ENCODE measurements around the gene ERRFI1.

The ERRFI1 gene

GRCh38 chr1:8019229-8019620, 6.9 kb downstream of the ERRFI1 start:
- no peak for DNase-seq (ENCODE audit: low read depth in 2 of 2)

GRCh38 chr1:8018492-8019228, 7.4 kb downstream of the ERRFI1 start:
- no peak for DNase-seq (ENCODE audit: low read depth in 2 of 2)

DNA sequence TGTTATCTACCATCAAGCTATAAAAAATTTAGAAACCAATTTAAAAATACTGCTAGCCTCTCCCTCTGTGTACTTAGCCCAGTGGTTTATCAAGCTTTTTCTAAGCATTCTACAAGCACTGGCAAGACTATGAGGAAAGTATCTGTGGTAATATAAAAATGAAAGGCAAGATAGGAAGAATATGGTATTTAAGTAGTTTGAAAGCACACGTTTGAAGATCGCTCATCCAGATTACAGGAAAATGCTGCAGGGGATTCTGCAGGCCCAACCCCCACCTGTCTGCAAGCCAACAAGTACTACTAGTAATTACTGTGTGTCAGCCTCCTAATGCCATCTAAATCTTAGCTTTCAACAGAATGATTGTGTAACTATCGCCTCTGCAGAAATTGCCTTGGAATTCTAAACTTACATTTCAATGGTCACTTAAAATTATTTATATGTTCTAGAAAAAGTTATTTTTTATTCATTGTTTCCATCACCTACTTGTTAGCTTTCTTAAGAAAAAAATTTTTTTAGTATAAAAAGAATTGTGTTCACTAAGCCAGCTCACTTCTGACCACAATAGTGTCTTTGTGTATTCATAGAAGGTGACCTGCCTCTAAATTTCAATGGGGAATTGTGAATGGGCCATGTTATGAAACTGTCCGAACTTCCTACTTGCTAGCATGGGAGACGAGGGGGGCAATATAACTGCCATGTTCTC, 8.5 kb downstream of the ERRFI1 start:
- DNase-seq (ENCODE audit: low read depth in 2 of 2) = no peak

DNA sequence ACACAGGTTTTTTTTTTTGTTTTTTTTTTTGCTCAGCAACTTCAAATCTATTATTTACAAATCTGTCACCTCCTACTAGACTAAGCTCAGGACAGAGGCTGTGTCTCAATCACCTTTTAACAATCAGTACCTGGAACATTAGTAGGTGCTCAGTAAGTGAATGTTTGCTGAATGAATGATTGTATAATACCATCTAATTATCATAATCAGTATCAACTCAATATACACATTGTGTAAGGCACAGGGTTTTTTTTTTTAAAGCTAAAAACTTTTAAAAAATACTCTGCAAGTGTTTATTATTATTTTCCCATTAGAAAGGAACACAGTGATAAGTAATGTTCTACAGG, 9.2 kb downstream of the ERRFI1 start:
- no peak for DNase-seq (ENCODE audit: low read depth in 2 of 2)

GRCh38 chr1:8016210-8016894, 9.8 kb downstream of the ERRFI1 start:
- no peak for DNase-seq (ENCODE audit: low read depth in 2 of 2)

DNA sequence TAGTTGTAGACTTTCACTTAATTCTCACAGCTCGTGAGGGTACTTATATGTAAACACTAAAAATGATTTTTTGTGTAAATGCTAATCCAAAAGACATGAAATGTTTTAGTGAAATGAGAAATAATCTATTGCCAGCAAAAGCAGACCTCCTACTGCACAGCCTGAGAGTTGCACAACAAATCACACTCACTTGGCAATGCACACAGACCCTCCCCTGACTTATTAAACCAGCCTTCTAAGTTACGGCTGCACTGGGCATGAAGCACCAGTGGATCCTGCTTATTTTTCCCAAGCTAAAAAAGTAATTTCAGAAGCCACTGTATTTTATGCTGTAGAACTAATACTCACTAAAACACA, 10.3 kb downstream of the ERRFI1 start:
- no peak for DNase-seq (ENCODE audit: low read depth in 2 of 2)

DNA sequence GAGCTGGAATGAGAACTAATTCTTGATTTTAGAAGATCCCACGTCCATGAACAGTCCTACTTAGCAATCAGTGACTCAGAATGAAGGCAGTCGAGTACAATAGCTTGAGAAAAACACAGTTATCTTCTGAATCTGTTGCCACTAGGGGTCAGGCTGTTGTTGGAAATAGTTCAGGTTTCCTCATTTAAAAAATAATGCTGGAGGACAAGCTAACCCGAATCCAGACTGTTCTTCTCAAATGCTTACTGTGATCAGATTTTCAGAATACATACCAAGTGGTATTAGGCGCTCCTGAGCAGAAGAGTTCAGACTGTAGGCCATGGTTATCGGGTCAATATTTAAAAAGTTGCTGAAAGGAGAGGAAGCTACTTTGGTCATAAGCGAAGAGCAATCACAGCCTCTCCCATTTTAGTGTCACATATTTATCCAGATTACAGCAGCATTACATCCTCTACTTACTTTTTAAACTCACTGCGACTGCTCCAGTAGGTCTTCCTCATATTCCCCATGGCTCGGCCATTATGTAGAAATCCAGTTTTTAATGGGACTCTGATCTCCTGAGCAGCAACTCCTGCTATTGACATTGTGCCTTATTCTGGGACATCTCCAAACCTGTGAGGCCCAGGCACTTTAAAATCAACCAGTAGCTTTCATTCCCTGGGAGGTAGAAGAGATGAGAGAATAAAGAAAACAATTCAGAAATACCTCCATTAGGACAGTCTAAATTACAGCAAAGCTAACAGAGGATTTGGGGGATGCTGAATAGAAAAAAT, 10.9 kb downstream of the ERRFI1 start:
- no peak for DNase-seq (ENCODE audit: low read depth in 2 of 2)

DNA sequence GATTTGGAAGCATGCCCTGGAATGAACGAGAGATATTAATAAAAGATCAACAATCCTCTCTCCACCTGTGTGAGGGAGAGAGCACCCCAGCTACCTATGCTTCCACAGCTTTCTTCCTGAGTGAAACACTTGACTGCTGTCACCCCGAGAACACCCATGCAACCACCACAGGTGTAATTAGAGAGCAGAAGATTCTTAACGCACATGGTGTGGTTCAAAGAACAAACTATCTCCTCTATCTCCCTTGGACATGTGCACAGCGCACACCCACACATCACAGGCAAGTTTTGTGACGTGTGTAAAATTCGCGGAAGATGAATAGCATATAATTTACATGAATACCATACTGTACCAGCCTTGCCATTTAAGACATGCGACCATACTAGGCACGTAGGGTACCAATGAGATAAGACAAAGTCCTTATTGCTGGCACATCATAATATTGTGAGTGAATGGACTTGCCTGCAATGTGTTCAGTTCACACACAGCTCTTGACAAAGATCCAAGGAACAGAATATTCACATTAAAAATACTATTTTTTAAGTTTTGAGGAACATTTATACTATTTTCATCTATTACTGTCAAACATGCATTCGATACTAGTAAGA, 11.6 kb downstream of the ERRFI1 start:
- no peak for DNase-seq (ENCODE audit: low read depth in 2 of 2)

DNA sequence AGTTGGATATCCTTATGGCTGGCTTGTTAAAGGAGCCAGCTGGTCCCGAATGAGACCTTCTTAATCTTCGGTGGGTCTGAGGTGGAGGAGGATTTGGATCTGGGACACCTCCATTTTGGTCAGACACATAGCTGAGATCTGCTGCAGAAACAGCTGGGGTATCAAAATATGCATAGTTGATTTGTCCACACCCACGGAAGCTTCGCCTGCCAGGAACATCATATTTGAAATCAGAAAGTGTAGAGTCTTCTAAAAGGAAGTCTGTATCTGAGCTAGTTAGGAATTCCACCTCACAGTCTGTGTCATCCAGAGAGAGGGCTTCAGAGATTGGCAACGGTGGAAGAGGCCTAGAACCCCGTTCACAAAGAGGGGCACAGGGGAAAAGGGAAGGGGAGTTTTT, 12.3 kb downstream of the ERRFI1 start:
- DNase-seq (ENCODE audit: low read depth in 2 of 2) = no peak

- no peak for DNase-seq (ENCODE audit: low read depth in 2 of 2)
Observed at GRCh38 chr1:8013399-8013798, 12.7 kb downstream of the ERRFI1 start.

GRCh38 chr1:8012955-8013354, 13.2 kb downstream of the ERRFI1 start:
- DNase-seq (ENCODE audit: low read depth in 2 of 2) = no peak

GRCh38 chr1:8011923-8012858, 13.9 kb downstream of the ERRFI1 start:
- DNase-seq (ENCODE audit: low read depth in 2 of 2) = no peak

- no peak for DNase-seq (ENCODE audit: low read depth in 2 of 2)
Observed at GRCh38 chr1:8011016-8011415, 15.1 kb downstream of the ERRFI1 start.

DNA sequence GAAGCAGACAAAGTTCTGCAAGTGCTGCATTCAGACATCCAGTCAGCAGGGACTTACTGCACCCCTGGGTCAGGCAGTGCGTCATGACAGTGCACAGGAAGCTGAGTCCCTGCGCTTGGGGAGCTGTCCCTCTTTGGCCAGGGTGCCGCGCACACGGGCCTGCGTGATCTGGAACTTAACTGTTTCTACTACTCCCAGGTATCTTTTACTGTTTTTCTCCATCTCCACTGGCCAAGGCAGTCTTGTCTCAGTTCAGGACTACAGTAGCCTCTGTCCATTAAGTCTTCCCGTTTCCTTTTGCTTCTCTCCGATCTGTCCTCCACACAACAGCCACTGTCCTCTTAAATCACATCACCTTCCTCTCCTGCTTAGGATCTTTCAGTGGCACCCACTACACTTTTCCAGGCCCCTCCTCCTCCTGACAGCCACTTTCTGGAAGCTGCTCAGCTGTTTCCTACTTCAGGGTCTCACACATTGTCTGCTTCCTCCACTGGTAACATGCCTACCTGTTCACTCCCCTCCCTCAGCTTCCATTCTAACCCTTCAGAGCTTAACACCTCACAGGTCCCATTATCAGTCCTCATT, 15.9 kb downstream of the ERRFI1 start:
- DNase-seq (ENCODE audit: low read depth in 2 of 2) = no peak

DNA sequence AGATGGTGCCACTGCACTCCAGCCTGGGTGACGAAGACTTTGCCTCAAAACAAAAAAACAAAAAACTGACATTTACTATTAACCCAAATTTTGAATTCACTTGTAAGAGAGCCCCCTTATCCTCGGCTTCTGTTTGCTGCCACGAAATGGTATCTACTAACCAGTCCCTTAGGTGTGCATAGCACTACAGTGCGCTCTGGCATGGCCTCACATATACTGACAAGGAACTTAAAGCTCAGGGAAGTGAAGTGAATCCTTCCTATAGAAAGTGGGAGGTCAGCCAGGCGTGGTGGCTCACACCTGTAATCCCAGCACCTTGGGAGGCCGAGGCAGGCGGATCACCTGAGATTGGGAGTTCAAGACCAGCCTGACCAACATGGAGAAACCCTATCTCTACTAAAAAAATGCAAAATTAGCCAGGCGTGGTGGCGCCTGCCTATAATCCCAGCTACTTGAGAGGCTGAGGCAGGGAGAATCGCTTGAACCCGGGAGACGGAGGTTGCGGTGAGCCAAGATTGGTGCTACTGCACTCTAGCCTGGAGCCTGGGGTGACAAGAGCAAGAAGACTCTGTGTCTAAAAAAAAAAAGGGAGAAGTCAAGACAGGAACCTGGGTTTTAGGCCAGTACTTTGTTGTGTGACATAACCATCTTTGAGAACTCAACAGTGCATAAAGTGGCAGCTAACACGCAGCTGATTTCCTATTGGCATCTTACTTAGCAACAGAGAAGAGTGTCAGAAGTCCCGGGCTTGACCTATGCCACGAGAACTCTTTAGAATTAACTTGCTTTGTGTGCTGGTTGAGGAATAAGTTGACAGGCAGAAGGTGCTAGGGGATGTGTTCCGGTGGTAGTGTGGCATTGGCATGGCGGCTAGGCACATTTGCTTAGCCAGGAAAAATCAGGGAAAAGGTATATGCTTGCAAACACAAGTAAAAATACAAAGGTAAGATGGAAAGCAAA, 16.8 kb downstream of the ERRFI1 start:
- DNase-seq (ENCODE audit: low read depth in 2 of 2) = no peak

DNA sequence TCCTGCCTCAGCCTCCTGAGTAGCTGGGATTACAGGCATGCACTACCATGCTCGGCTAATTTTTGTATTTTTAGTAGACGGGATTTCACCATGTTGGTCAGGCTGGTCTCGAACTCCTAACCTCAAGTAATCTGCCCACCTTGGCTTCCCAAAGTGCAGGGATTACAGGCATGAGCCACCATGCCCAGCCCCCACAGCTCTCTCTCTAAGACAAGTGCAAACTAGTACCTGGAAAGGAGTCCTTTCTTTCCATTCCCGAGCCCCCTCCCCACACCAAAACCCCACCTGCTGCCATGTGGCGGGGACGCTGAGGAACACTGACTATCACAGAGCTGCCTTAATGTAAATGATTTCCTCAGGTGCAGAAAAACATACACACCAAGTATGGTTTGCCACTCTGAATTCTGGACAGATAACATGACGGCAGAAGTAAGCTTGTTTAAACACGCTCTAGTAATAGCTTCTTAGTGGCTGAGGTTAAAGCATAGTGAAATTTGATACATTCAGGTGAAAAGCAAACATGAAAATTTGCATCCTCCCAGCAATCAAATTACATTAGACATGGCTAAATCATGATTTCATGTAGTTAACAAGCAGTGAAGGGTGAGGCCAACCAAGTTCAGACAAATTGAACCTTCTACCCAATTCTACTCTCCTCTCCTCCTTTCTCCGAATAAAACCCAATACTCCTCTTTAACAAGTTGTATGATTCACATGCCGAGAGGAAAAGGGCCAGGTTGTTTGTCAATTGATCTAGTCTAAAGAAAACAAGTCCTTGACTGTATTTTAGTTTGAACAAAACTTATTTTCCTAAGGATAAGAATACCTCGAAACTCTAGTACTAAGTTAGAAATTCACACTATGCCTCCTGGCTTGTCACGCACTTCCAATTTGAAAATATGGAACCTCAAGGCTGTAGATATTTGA, 19.8 kb downstream of the ERRFI1 start:
- DNase-seq (ENCODE audit: low read depth in 2 of 2) = no peak

- DNase-seq (ENCODE audit: low read depth in 2 of 2) = no peak
Observed at GRCh38 chr1:8004803-8005573, 21.1 kb downstream of the ERRFI1 start.
